HEK293 (cell line): ENCODE measurements around the gene PCLO.

Experiments
- SETDB1 ChIP-seq: IDR thresholded peaks from one replicate; pipeline ENCODE4 v1.6.1; 2017; ENCODE audit warnings: mild to moderate bottlenecking, low read length, moderate library complexity, mixed read lengths; ENCODE audit not compliant: insufficient read length
- YY1 ChIP-seq: fragments of 450-650 bp; formaldehyde crosslinking; IDR thresholded peaks from 2 replicates; pipeline ENCODE4 v1.5.1; 2018; ENCODE audit warnings: missing biosample characterization, missing genetic modification characterization
- ZNF184 ChIP-seq: fragments of 450-650 bp; IDR thresholded peaks from 2 replicates; pipeline ENCODE4 v1.5.1; 2018; ENCODE audit warnings: missing biosample characterization, mild to moderate bottlenecking, missing genetic modification characterization
- ZNF324 ChIP-seq: fragments of 450-650 bp; formaldehyde crosslinking; IDR thresholded peaks from 2 replicates; pipeline ENCODE4 v1.5.1; 2016; ENCODE audit warnings: missing biosample characterization, missing genetic modification characterization
- TF ChIP-seq, protein P1 (sequence below): fragments of 450-650 bp; formaldehyde crosslinking; IDR thresholded peaks from 2 replicates; pipeline ENCODE4 v1.5.1; 2016; ENCODE audit warnings: missing biosample characterization, missing genetic modification characterization
- TF ChIP-seq, protein P2 (sequence below): fragments of 450-650 bp; formaldehyde crosslinking; IDR thresholded peaks from 2 replicates; pipeline ENCODE4 v1.5.1; 2017; ENCODE audit warnings: missing biosample characterization, missing genetic modification characterization

DNA sequence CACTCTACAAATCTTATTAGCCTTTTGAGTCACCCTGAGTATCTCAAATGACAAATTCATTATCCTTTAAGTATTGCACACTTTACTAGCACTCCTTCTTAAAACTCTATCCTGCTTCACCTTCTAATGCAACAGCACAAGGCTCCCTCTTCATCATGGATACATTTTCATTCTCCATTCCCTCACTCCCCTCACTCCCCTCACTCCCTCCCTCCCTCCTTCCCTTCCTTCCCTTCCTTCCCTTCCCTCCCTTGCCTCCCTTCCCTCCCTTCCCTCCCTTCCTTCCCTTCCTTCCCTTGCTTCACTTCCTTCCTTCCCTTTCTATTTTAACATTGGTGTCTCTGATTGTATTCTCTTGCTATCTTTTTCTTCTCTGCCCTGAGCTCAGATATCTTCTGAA, 130.5 kb downstream of the PCLO start:
- no peak for TF ChIP-seq ZNF324 (tag by site-specific recombination)
- TF ChIP-seq, protein P1, sequence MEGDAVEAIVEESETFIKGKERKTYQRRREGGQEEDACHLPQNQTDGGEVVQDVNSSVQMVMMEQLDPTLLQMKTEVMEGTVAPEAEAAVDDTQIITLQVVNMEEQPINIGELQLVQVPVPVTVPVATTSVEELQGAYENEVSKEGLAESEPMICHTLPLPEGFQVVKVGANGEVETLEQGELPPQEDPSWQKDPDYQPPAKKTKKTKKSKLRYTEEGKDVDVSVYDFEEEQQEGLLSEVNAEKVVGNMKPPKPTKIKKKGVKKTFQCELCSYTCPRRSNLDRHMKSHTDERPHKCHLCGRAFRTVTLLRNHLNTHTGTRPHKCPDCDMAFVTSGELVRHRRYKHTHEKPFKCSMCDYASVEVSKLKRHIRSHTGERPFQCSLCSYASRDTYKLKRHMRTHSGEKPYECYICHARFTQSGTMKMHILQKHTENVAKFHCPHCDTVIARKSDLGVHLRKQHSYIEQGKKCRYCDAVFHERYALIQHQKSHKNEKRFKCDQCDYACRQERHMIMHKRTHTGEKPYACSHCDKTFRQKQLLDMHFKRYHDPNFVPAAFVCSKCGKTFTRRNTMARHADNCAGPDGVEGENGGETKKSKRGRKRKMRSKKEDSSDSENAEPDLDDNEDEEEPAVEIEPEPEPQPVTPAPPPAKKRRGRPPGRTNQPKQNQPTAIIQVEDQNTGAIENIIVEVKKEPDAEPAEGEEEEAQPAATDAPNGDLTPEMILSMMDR (tag by site-specific recombination) = no peak
- no peak for TF ChIP-seq ZNF184 (tag by site-specific recombination)
- TF ChIP-seq, protein P2, sequence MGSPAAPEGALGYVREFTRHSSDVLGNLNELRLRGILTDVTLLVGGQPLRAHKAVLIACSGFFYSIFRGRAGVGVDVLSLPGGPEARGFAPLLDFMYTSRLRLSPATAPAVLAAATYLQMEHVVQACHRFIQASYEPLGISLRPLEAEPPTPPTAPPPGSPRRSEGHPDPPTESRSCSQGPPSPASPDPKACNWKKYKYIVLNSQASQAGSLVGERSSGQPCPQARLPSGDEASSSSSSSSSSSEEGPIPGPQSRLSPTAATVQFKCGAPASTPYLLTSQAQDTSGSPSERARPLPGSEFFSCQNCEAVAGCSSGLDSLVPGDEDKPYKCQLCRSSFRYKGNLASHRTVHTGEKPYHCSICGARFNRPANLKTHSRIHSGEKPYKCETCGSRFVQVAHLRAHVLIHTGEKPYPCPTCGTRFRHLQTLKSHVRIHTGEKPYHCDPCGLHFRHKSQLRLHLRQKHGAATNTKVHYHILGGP = no peak
- TF ChIP-seq SETDB1 = no peak
- no peak for TF ChIP-seq YY1
